Measurements from ENCODE around the gene HS3ST6.
"Not testable (repeated sequence)": the region's sequence is repeated elsewhere in the genome, so short reads cannot be mapped to it uniquely, and the experiment has no call there.

Gene HS3ST6

DNA sequence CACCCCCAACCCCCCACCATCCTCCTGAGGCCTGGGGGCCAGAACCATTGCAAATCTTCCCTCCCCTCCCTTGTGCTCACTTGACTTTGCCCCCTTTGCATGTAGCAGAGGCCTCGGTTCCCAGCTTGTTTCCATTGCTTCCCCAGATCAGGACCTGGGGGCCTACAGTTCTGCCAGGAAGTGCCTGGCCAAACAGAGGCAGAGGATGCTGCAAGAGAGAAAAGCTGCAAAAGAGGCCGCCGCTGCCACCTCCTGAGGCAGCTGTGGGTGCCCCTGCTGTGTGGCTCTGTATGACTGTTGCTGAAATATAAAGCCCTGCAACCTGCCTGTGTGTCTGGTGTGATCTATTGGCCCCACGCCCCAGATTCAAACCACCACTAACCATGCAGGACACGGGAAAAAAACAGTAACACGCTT lies 43.4 kb upstream of the HS3ST6 start:
- no peak overlapping the region for H3K4me3 ChIP-seq (ENCODE audit: low read length)
- no peak for DNase-seq (ENCODE audit: low read depth)
- TF ChIP-seq, protein P1, sequence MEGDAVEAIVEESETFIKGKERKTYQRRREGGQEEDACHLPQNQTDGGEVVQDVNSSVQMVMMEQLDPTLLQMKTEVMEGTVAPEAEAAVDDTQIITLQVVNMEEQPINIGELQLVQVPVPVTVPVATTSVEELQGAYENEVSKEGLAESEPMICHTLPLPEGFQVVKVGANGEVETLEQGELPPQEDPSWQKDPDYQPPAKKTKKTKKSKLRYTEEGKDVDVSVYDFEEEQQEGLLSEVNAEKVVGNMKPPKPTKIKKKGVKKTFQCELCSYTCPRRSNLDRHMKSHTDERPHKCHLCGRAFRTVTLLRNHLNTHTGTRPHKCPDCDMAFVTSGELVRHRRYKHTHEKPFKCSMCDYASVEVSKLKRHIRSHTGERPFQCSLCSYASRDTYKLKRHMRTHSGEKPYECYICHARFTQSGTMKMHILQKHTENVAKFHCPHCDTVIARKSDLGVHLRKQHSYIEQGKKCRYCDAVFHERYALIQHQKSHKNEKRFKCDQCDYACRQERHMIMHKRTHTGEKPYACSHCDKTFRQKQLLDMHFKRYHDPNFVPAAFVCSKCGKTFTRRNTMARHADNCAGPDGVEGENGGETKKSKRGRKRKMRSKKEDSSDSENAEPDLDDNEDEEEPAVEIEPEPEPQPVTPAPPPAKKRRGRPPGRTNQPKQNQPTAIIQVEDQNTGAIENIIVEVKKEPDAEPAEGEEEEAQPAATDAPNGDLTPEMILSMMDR (IDR thresholded peaks at IDR 0.05; ENCODE audit: insufficient read depth, low read depth, low read length, missing control alignments), result no peak

DNA sequence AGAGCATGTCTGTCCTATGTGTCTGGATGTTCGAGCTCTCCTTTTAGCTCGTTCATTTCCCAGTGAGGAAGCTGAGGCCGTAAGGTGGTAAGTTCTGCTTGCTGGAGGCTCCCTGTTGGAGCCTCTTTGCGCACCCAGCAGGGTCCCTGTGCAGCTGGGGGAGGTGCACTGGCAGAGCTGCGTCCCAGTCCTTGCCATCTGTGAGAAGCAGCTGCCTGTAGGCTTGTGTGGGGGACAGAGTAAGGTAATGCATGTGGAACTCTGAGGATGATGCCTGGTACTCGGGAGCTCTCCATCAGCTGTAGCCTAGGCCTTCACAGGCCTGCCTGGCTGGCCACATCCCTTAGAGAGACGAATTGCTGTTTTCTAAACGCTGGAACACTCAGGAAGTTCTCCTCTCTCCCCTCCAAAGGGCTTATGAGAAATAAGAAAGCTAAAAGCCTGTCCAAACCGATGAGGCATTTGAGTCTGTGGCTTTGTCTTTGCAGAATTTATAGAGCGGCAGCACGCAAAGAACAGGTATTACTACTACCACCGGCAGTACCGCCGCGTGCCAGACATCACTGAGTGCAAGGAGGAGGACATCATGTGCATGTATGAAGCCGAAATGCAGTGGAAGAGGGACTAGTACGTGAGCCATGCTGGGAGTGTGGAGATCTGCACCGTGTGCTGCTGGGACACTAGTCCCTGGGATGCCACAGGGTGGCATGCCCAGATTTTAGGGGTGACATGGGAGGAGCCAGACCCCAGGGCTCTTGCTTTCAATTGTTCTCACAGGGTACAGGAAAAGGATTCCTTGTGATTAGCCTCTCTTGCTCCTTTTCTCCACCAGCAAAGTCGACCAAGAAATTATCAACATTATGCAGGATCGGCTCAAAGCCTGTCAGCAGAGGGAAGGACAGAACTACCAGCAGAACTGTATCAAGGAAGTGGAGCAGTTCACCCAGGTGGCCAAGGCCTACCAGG lies 42.7 kb upstream of the HS3ST6 start:
- H3K4me3 ChIP-seq (ENCODE audit: low read length), result peak overlapping the region; percentile 84
- DNase-seq (ENCODE audit: low read depth), result peak; percentile 69
- TF ChIP-seq, protein P1 (IDR thresholded peaks at IDR 0.05; ENCODE audit: insufficient read depth, low read depth, low read length, missing control alignments), result no peak

DNA sequence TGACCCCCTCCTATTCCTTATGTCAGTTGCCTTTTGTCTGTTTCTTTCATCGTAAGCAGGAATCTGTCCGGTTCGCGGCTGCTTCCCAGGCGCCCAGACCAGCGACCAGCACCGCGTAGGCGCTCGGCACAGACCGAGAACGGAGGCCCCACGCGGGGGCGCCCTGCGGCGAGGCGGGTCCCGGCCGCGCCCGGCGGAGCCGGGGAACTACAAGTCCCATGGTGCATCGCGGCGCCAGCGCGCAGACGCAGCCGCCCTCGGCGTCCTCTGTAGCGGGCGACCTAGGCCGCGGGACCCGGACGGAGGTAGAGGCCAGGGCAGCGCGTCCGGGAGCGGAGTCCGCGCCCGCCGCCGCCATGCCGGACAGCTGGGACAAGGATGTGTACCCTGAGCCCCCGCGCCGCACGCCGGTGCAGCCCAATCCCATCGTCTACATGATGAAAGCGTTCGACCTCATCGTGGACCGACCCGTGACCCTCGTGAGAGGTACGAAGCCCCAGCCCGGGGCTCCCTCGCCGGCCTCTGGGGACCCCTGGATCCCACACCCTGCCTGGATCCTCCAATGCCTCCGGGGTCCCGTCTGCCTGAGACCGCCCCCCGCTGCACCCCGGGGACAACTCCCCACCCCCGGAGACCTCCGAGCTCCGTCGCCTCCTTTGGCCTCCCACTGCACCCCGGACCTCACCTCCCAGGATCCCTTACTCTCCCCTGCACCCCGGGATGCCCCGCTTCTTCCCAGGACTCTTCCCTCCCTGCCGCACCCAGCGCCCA lies 41.2 kb upstream of the HS3ST6 start, which contains the start of gene NDUFB10:
Gene NDUFB10, plus strand, starts transcription at position 270 of the 771 bp plus-strand sequence. Its CDS starts 87 bp downstream, at position 357.
- peak; percentile 89 for DNase-seq (ENCODE audit: low read depth)
- TF ChIP-seq, protein P1 (IDR thresholded peaks at IDR 0.05; ENCODE audit: insufficient read depth, low read depth, low read length, missing control alignments), result peak; percentile 22
- peak within 1 kb of the TSS; percentile 84 for H3K4me3 ChIP-seq (ENCODE audit: low read length)

DNA sequence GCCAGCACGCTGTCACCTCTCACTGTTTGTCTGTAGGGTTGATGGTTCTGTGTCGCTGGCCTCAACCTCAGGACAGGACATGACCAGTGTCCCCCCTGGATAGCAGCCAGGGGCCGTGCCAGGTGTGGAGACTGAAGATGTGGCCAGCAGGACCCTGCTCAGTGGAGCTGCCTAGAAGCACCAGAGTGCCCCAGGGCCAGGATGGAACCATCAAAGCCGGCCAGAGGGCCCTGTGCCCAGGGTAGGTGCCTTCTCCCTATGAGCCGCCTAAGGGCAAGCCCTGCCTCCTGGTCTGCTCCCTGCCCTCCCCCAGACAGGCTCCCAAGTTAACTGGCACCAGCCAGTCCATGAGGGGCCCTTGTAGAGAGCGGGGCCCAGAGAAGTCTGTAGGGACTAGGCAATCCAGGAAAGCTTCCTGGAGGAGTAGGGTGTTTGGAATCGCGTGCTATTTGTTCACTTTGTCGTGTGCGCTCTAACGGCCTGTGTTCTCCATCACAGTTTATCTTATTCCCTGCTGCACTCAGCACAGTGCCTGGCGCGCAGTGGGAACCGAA lies 40.6 kb upstream of the HS3ST6 start:
- peak overlapping the region; percentile 18 for H3K4me3 ChIP-seq (ENCODE audit: low read length)
- no peak for DNase-seq (ENCODE audit: low read depth)
- TF ChIP-seq, protein P1 (IDR thresholded peaks at IDR 0.05; ENCODE audit: insufficient read depth, low read depth, low read length, missing control alignments), result no peak

DNA sequence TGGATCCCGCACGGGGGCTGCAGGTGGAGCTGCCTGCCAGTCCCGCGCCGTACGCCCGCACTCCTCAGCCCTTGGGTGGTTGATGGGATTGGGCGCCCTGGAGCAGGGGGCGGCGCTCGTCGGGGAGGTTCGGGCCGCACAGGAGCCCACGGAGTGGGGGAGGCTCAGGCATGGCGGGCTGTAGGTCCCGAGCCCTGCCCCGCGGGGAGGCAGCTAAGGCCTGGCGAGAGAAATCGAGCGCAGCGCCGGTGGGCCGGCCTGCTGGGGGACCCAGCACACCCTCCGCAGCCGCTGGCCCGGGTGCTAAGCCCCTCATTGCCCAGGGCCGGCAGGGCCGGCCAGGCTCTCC lies 39.9 kb upstream of the HS3ST6 start:
- not testable (repeated sequence) for DNase-seq (ENCODE audit: low read depth); H3K4me3 ChIP-seq (ENCODE audit: low read length)

DNA sequence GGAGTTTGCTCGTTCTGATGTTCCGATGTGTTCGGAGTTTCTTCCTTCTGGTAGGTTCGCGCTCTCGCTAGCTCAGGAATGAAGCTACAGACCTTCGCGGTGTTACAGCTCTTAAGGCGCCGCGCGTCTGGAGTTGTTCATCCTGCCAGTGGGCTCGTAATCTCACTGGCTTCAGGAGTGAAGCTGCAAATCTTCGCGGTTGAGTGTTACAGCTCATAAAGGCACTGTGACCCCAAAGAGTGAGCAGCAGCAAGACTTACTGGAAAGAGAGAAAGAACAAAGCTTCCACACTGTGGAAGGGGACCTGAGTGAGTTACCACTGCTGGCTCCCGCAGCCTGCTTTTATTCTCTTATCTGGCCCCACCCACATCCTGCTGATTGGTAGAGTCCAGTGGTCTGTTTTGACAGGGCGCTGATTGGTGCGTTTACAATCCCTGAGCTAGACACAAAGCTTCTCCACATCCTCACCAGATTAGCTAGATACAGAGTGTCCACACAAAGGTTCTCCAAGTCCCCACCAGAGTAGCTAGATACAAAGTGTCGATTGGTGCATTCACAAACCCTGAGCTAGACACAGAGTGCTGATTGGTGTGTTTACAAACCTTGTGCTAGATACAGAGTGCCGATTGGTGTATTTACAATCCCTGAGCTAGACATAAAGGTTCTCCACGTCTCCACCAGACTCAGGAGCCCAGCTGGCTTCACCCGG lies 39.4 kb upstream of the HS3ST6 start:
- not testable (repeated sequence) for DNase-seq (ENCODE audit: low read depth); H3K4me3 ChIP-seq (ENCODE audit: low read length)

DNA sequence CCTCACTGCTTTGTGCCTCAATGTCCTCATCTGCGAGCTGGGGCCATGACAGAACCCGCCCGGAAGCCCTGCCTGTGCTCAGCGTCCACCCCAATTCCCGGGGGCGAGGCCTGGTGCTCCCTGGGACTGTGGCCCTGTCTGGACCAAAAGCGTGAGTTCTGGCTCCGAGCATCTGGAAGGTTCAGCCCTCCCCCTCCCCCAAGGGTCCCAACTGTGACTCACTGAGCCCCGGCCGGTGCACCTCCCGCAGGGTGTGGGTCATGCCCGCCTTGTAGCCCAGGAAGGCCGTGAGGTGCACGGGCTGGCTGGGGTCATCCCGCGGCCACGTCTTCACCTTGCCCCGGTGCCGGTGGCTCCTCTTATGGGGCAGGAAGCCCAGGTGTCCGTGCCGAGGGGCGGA lies 35.5 kb upstream of the HS3ST6 start:
- no peak for DNase-seq (ENCODE audit: low read depth)
- H3K4me3 ChIP-seq (ENCODE audit: low read length), result no peak overlapping the region
- TF ChIP-seq, protein P1 (IDR thresholded peaks at IDR 0.05; ENCODE audit: insufficient read depth, low read depth, low read length, missing control alignments), result no peak
